ENCODE results near the gene TIAM2. TPM values are rescaled to one million over a fixed set of nuclear protein-coding genes. Genes with fewer than 3 reads are reported as not detected.

TIAM2 gene
- total and polyA plus RNA-seq, 2 experiments from 2014 or later, result 14.2 to 24.4 TPM

DNA sequence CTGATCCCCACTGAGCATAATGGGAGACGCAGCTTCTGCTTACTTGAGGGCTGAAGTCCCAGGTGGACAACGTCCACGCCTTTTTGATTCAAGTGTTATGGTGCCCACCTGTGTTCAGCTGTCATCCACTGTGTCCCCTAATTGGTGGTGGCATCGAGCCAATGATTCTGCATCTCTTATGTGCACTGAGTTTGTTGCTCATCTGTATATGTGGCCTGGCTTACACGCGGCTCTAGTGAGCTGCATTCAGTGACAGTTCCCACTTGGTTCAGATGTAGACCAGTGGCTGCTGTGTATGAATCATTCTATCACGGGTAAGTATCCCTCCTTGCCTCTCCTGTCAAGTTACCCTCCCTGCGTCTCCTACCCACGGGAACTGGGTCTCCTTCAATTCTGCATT lies 137.5 kb downstream of the TIAM2 start:
- no peak for DNase-seq (ENCODE audit: low spot score)

More for the DNA sequence above, 137.5 kb downstream of the TIAM2 start:
- H3K4me3 Mint-ChIP-seq, result no peak overlapping the region
- no peaks in the 10 kb centered on the region for H3K27me3 ChIP-seq (ENCODE audit: insufficient read depth)
- H3K79me2 ChIP-seq (replicated peaks; ENCODE audit: insufficient read depth), result no peaks in the 10 kb centered on the region
- no peak overlapping the region for H3K4me2 ChIP-seq
- no peaks in the 10 kb centered on the region for H3F3A ChIP-seq (replicated peaks; ENCODE audit: low read depth)
- ATAC-seq, result no peak
- H4K20me1 ChIP-seq (replicated peaks; ENCODE audit: insufficient read depth), result no peaks in the 10 kb centered on the region
- H3K36me3 ChIP-seq (ENCODE audit: insufficient read depth), result no peaks in the 10 kb centered on the region
- H3K9me3 Mint-ChIP-seq, result no peaks in the 10 kb centered on the region
- H3K4me3 ChIP-seq, result no peak overlapping the region
- no peak for TF ChIP-seq NANOG (IDR thresholded peaks at IDR 0.05; ENCODE audit: borderline replicate concordance)
- TF ChIP-seq, protein P1, sequence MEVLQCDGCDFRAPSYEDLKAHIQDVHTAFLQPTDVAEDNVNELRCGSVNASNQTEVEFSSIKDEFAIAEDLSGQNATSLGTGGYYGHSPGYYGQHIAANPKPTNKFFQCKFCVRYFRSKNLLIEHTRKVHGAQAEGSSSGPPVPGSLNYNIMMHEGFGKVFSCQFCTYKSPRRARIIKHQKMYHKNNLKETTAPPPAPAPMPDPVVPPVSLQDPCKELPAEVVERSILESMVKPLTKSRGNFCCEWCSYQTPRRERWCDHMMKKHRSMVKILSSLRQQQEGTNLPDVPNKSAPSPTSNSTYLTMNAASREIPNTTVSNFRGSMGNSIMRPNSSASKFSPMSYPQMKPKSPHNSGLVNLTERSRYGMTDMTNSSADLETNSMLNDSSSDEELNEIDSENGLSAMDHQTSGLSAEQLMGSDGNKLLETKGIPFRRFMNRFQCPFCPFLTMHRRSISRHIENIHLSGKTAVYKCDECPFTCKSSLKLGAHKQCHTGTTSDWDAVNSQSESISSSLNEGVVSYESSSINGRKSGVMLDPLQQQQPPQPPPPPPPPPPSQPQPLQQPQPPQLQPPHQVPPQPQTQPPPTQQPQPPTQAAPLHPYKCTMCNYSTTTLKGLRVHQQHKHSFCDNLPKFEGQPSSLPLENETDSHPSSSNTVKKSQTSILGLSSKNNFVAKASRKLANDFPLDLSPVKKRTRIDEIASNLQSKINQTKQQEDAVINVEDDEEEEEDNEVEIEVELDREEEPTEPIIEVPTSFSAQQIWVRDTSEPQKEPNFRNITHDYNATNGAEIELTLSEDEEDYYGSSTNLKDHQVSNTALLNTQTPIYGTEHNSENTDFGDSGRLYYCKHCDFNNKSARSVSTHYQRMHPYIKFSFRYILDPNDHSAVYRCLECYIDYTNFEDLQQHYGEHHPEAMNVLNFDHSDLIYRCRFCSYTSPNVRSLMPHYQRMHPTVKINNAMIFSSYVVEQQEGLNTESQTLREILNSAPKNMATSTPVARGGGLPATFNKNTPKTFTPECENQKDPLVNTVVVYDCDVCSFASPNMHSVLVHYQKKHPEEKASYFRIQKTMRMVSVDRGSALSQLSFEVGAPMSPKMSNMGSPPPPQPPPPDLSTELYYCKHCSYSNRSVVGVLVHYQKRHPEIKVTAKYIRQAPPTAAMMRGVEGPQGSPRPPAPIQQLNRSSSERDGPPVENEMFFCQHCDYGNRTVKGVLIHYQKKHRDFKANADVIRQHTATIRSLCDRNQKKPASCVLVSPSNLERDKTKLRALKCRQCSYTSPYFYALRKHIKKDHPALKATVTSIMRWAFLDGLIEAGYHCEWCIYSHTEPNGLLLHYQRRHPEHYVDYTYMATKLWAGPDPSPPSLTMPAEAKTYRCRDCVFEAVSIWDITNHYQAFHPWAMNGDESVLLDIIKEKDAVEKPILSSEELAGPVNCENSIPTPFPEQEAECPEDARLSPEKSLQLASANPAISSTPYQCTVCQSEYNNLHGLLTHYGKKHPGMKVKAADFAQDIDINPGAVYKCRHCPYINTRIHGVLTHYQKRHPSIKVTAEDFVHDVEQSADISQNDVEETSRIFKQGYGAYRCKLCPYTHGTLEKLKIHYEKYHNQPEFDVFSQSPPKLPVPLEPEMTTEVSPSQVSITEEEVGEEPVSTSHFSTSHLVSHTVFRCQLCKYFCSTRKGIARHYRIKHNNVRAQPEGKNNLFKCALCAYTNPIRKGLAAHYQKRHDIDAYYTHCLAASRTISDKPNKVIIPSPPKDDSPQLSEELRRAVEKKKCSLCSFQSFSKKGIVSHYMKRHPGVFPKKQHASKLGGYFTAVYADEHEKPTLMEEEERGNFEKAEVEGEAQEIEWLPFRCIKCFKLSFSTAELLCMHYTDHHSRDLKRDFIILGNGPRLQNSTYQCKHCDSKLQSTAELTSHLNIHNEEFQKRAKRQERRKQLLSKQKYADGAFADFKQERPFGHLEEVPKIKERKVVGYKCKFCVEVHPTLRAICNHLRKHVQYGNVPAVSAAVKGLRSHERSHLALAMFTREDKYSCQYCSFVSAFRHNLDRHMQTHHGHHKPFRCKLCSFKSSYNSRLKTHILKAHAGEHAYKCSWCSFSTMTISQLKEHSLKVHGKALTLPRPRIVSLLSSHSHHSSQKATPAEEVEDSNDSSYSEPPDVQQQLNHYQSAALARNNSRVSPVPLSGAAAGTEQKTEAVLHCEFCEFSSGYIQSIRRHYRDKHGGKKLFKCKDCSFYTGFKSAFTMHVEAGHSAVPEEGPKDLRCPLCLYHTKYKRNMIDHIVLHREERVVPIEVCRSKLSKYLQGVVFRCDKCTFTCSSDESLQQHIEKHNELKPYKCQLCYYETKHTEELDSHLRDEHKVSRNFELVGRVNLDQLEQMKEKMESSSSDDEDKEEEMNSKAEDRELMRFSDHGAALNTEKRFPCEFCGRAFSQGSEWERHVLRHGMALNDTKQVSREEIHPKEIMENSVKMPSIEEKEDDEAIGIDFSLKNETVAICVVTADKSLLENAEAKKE (CRISPR knock-in tag; IDR thresholded peaks at IDR 0.05), result no peak
- TF ChIP-seq POLR2AphosphoS5 (IDR thresholded peaks at IDR 0.05; ENCODE audit: low read depth), result no peak
- TF ChIP-seq, protein P2, sequence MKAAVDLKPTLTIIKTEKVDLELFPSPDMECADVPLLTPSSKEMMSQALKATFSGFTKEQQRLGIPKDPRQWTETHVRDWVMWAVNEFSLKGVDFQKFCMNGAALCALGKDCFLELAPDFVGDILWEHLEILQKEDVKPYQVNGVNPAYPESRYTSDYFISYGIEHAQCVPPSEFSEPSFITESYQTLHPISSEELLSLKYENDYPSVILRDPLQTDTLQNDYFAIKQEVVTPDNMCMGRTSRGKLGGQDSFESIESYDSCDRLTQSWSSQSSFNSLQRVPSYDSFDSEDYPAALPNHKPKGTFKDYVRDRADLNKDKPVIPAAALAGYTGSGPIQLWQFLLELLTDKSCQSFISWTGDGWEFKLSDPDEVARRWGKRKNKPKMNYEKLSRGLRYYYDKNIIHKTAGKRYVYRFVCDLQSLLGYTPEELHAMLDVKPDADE (IDR thresholded peaks at IDR 0.05), result no peak
- TF ChIP-seq EZH2phosphoT487 (IDR thresholded peaks at IDR 0.05; ENCODE audit: unreplicated experiment), result no peak
- TF ChIP-seq, protein P3, sequence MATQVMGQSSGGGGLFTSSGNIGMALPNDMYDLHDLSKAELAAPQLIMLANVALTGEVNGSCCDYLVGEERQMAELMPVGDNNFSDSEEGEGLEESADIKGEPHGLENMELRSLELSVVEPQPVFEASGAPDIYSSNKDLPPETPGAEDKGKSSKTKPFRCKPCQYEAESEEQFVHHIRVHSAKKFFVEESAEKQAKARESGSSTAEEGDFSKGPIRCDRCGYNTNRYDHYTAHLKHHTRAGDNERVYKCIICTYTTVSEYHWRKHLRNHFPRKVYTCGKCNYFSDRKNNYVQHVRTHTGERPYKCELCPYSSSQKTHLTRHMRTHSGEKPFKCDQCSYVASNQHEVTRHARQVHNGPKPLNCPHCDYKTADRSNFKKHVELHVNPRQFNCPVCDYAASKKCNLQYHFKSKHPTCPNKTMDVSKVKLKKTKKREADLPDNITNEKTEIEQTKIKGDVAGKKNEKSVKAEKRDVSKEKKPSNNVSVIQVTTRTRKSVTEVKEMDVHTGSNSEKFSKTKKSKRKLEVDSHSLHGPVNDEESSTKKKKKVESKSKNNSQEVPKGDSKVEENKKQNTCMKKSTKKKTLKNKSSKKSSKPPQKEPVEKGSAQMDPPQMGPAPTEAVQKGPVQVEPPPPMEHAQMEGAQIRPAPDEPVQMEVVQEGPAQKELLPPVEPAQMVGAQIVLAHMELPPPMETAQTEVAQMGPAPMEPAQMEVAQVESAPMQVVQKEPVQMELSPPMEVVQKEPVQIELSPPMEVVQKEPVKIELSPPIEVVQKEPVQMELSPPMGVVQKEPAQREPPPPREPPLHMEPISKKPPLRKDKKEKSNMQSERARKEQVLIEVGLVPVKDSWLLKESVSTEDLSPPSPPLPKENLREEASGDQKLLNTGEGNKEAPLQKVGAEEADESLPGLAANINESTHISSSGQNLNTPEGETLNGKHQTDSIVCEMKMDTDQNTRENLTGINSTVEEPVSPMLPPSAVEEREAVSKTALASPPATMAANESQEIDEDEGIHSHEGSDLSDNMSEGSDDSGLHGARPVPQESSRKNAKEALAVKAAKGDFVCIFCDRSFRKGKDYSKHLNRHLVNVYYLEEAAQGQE (IDR thresholded peaks at IDR 0.05; ENCODE audit: unreplicated experiment), result no peak
- no peak for TF ChIP-seq ZNF114 (CRISPR knock-in tag; IDR thresholded peaks at IDR 0.05)
- H3K27ac ChIP-seq (ENCODE audit: low read depth), result no peak overlapping the region
- peaks cover 18% of the 10 kb centered on the region for H3K4me1 ChIP-seq (ENCODE audit: insufficient read depth)
- H3K4me1 Mint-ChIP-seq, result peaks cover 21% of the 10 kb centered on the region
- H3K27ac Mint-ChIP-seq, result peak overlapping the region; percentile 85
- H3K36me3 Mint-ChIP-seq (ENCODE audit: low read depth), result peaks cover 15% of the 10 kb centered on the region
- no peaks in the 10 kb centered on the region for H3K27me3 Mint-ChIP-seq (ENCODE audit: insufficient read depth, low read depth, poor library complexity)
- H2AFZ ChIP-seq, result no peak overlapping the region
- H3K9me2 ChIP-seq (ENCODE audit: insufficient read depth), result no peaks in the 10 kb centered on the region
